HL-60 (cell line): Measurements from ENCODE around the gene SEPTIN1.

Experiments used
- DNase-seq, 2 experiments: peaks; one replicate each; pipeline ENCODE4 v3.0.0-alpha.2; 2010 to 2020; ENCODE audit warnings: low read depth in 1 of 2, low spot score in 1 of 2
- H3K27ac ChIP-seq: fragments of 250-450 bp; sonication (Bioruptor Pico); replicated peaks from 2 replicates; pipeline ENCODE4 v1.5.1; 2020; ENCODE audit warnings: mild to moderate bottlenecking, moderate library complexity
- H3K27me3 ChIP-seq: fragments of 250-450 bp; sonication (Bioruptor Pico); 2 replicates; pipeline ENCODE4 v1.5.1; 2021; ENCODE audit warnings: mild to moderate bottlenecking, moderate library complexity; ENCODE audit not compliant: insufficient read depth, poor library complexity, severe bottlenecking
- H3K4me3 ChIP-seq: replicated peaks from 2 replicates; pipeline ENCODE4 v1.5.1; 2011; ENCODE audit warnings: mild to moderate bottlenecking, control low read depth, low read length; ENCODE audit not compliant: insufficient read depth
- GABPA ChIP-seq: IDR thresholded peaks from 2 replicates; pipeline ENCODE4 v1.6.1; 2012; ENCODE audit warnings: low read depth
- POLR2AphosphoS5 ChIP-seq: IDR thresholded peaks from 2 replicates; pipeline ENCODE4 v1.6.1; 2012; ENCODE audit warnings: low read depth
- SPI1 ChIP-seq: IDR thresholded peaks from 2 replicates; pipeline ENCODE4 v1.6.1; 2012; ENCODE audit warnings: low read depth, mild to moderate bottlenecking, borderline replicate concordance
- TF ChIP-seq, protein P1 (sequence below): IDR thresholded peaks from 2 replicates; pipeline ENCODE4 v1.6.1; 2012; ENCODE audit warnings: low read depth; ENCODE audit not compliant: insufficient replicate concordance
- TF ChIP-seq, protein P2 (sequence below): IDR thresholded peaks from one replicate; pipeline ENCODE4 v1.5.1; 2011; ENCODE audit warnings: low read length, control low read depth, inconsistent platforms; ENCODE audit not compliant: insufficient read depth

SEPTIN1 gene

DNA sequence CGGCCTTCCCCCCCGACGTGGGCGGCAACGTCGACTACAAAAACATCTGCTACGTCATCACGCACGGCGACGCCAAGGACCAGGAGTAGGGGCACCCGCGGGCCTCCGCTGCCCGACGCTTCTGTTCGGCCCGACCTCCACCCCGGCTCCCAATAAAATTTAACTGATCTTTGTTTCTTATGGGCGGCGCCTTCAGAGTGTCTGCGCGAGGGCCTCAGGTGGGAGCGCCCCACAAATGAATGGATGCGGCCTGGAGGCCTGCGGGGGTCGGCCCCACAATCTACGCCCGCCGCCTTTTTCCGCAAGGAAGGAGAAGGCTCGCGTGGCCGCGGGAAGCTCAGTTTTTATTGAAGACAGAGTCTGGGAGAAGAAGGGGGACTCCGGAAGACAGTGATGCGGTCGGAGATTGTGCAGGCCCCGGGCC, 4.5 kb downstream of the SEPTIN1 start:
- Histone ChIP-seq H3K27me3 (no peaks in the 10 kb centered on the region), H3K4me3 (peak overlapping the region; percentile 75), H3K27ac (peak overlapping the region; percentile 97)
- TF ChIP-seq, protein P1, sequence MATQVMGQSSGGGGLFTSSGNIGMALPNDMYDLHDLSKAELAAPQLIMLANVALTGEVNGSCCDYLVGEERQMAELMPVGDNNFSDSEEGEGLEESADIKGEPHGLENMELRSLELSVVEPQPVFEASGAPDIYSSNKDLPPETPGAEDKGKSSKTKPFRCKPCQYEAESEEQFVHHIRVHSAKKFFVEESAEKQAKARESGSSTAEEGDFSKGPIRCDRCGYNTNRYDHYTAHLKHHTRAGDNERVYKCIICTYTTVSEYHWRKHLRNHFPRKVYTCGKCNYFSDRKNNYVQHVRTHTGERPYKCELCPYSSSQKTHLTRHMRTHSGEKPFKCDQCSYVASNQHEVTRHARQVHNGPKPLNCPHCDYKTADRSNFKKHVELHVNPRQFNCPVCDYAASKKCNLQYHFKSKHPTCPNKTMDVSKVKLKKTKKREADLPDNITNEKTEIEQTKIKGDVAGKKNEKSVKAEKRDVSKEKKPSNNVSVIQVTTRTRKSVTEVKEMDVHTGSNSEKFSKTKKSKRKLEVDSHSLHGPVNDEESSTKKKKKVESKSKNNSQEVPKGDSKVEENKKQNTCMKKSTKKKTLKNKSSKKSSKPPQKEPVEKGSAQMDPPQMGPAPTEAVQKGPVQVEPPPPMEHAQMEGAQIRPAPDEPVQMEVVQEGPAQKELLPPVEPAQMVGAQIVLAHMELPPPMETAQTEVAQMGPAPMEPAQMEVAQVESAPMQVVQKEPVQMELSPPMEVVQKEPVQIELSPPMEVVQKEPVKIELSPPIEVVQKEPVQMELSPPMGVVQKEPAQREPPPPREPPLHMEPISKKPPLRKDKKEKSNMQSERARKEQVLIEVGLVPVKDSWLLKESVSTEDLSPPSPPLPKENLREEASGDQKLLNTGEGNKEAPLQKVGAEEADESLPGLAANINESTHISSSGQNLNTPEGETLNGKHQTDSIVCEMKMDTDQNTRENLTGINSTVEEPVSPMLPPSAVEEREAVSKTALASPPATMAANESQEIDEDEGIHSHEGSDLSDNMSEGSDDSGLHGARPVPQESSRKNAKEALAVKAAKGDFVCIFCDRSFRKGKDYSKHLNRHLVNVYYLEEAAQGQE: no peak
- peak in 1 of 2 experiments; percentile 94 for DNase-seq

DNA sequence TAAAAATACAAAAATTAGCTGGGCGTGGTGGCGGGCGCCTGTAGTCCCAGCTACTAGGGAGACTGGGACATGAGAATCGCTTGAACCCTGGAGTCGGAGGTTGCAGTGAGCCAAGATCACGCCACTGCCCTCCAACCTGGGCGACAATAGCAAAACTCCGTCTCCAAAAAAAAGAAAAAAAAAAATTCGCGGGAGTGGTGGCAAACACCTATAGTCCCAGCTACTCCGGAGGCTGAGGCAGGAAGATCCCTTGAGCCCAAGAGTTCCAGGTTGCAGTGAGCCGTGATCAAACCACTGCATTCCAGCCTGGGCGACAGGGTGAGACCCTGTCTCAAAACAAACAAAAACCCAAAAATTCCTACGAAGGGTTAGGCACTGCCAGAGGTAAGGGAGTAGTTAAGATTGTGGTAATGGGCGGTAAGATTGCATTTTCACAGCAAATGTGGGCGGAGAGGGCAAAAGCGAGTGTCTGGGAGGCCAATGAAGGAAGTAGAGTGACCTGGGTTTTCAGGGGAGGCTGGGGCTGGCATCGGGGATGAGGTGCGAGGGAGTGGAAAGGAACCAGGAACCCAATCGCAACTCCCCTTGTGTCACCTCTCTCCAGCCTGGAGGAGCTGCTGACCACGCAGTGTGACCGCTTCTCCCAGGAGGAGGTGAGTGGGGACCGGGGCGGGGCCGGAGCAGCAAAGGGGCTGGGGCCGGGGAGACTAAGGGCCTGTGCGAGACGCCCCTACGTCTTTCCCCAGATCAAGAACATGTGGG, 5.1 kb downstream of the SEPTIN1 start:
- H3K4me3 ChIP-seq: peak overlapping the region; percentile 75
- H3K27me3 ChIP-seq: no peaks in the 10 kb centered on the region
- TF ChIP-seq SPI1 (no peak), GABPA (no peak), POLR2AphosphoS5 (no peak)
- TF ChIP-seq, protein P2, sequence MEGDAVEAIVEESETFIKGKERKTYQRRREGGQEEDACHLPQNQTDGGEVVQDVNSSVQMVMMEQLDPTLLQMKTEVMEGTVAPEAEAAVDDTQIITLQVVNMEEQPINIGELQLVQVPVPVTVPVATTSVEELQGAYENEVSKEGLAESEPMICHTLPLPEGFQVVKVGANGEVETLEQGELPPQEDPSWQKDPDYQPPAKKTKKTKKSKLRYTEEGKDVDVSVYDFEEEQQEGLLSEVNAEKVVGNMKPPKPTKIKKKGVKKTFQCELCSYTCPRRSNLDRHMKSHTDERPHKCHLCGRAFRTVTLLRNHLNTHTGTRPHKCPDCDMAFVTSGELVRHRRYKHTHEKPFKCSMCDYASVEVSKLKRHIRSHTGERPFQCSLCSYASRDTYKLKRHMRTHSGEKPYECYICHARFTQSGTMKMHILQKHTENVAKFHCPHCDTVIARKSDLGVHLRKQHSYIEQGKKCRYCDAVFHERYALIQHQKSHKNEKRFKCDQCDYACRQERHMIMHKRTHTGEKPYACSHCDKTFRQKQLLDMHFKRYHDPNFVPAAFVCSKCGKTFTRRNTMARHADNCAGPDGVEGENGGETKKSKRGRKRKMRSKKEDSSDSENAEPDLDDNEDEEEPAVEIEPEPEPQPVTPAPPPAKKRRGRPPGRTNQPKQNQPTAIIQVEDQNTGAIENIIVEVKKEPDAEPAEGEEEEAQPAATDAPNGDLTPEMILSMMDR: no peak
- TF ChIP-seq, protein P1: no peak
- peak; percentile 77 to 94 for DNase-seq
- peak overlapping the region; percentile 97 for H3K27ac ChIP-seq

DNA sequence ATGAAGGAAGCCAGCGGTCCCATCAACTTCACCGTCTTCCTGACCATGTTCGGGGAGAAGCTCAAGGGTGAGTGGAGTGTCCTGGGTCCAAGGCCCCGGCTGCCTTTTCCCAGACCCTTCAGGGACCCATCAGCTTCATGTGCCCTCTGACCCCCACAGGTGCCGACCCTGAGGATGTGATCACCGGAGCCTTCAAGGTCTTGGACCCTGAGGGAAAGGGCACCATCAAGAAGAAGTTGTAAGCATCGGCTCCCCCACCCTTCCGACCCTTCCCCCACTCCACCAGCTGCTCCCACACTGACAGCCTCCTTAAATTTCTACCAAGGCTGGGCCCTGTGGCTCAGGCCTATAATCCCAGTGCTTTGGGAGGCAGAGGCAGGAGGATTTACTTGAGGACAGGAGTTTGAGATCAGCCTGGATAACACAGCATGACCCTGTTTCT, 5.9 kb downstream of the SEPTIN1 start:
- H3K27ac ChIP-seq: no peak overlapping the region
- no peak overlapping the region for H3K4me3 ChIP-seq
- no peaks in the 10 kb centered on the region for H3K27me3 ChIP-seq
- no peak for DNase-seq
- TF ChIP-seq GABPA (no peak), SPI1 (no peak), POLR2AphosphoS5 (no peak)
- TF ChIP-seq, protein P1: no peak
- TF ChIP-seq, protein P2: no peak
